Fibroblast of the aortic adventitia (primary cell): Measurements from ENCODE around the gene ZNRF3. TPM values are rescaled to one million over a fixed set of nuclear protein-coding genes. Genes with fewer than 3 reads are reported as not detected.

ENCODE experiments used
- DNase-seq: peaks from one replicate; pipeline ENCODE4 v3.0.0-alpha.2; 2010; ENCODE audit warnings: low read depth
- H3K4me3 ChIP-seq: 2 replicates; pipeline ENCODE4 v1.5.1; 2011; ENCODE audit warnings: low read depth, mild to moderate bottlenecking, control low read depth, low read length, moderate library complexity
- total RNA-seq: library from RNA; depleted of rRNA; stranded (reverse); fragments of >200 nt; gene quantifications from 2 replicates; pipeline ENCODE4 v1.2.3, GENCODE V29; 2012; ENCODE audit warnings: low replicate concordance
- TF ChIP-seq, protein P1 (sequence below): IDR thresholded peaks from 2 replicates; pipeline ENCODE4 v1.5.1; 2011; ENCODE audit warnings: mild to moderate bottlenecking, low read length, control low read depth, inconsistent platforms; ENCODE audit not compliant: insufficient read depth

Gene ZNRF3
- total RNA-seq, 1 donor, result 4.4 TPM

DNA sequence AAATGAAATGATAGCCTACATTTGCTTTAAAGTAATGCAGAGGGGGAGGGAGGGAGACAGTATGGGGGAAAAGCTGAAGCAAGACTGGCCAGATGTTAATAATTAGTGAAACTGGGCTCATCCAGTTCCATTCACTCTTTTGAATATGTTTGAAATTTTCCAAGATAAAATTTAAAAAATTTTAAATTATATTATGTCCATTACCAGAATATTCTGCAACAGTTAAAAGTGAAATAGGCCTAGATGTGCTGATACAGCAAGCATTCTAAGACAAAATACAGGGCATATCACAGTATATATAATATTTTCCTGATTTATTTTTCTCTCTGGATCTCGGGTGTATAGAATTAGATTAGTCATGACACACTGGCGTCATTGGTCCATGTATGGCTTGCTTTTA, 13.6 kb upstream of the ZNRF3 start:
- TF ChIP-seq, protein P1, sequence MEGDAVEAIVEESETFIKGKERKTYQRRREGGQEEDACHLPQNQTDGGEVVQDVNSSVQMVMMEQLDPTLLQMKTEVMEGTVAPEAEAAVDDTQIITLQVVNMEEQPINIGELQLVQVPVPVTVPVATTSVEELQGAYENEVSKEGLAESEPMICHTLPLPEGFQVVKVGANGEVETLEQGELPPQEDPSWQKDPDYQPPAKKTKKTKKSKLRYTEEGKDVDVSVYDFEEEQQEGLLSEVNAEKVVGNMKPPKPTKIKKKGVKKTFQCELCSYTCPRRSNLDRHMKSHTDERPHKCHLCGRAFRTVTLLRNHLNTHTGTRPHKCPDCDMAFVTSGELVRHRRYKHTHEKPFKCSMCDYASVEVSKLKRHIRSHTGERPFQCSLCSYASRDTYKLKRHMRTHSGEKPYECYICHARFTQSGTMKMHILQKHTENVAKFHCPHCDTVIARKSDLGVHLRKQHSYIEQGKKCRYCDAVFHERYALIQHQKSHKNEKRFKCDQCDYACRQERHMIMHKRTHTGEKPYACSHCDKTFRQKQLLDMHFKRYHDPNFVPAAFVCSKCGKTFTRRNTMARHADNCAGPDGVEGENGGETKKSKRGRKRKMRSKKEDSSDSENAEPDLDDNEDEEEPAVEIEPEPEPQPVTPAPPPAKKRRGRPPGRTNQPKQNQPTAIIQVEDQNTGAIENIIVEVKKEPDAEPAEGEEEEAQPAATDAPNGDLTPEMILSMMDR, result no peak
- H3K4me3 ChIP-seq, result no peak overlapping the region
- DNase-seq, result no peak

GRCh38 chr22:28873183-28873963, 10.0 kb upstream of the ZNRF3 start:
- TF ChIP-seq, protein P1, result no peak
- H3K4me3 ChIP-seq, result no peak overlapping the region
- no peak for DNase-seq

GRCh38 chr22:28874061-28874460, 9.3 kb upstream of the ZNRF3 start:
- no peak overlapping the region for H3K4me3 ChIP-seq
- DNase-seq, result no peak
- TF ChIP-seq, protein P1, result no peak

GRCh38 chr22:28874811-28875320, 8.5 kb upstream of the ZNRF3 start:
- H3K4me3 ChIP-seq, result no peak overlapping the region
- TF ChIP-seq, protein P1, result no peak
- no peak for DNase-seq

DNA sequence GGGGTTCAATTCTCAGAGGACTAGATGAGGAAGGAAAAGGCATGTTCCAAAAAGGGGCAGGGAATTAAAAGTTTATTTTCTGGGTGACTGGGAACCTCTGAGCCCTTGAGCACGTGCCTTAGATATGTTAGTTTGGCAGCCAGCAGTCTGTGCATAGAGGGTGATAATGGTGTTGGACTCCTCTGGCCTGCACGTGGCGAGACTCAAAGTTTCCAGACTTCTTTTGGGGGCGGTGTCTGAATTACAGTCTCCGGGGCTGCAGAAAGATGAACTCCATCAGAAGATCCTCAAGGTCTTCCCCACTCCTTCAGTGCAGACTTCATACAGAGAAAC, 861 bp upstream of the ZNRF3 start:
- H3K4me3 ChIP-seq, result peak overlapping the region; percentile 76
- peak; percentile 30 for DNase-seq
- TF ChIP-seq, protein P1, result no peak

DNA sequence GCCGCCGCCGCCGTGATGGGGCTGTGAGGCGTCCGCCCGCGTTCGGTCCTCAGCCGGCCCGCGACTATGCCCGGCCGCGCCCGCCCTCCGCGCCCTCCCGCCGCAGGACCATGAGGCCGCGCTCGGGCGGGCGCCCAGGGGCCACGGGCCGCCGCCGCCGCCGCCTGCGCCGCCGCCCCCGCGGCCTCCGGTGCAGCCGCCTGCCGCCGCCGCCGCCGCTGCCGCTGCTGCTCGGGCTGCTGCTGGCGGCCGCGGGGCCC, 215 bp downstream of the ZNRF3 start:
- peak overlapping the region; percentile 74 for H3K4me3 ChIP-seq
- TF ChIP-seq, protein P1, result no peak

More for the DNA sequence above, 215 bp downstream of the ZNRF3 start:
- DNase-seq, result no peak
